Transverse colon (tissue), 3 donors: ENCODE results near the gene FBXL3.

Source experiments
- EP300 ChIP-seq: sonication (generic); formaldehyde crosslinking; IDR thresholded peaks from one replicate; pipeline ENCODE4 v1.6.1; 2017; ENCODE audit warnings: antibody characterized with exemption, low read depth
- POLR2A ChIP-seq: fragments of 450-650 bp; IDR thresholded peaks from one replicate; pipeline ENCODE4 v1.6.1; 2016; ENCODE audit warnings: antibody characterized with exemption, mild to moderate bottlenecking, moderate library complexity
- TF ChIP-seq, protein P1 (sequence below), 5 experiments: fragments of 200-600 bp in 3 of 5; fragments of 450-650 bp in 2 of 5; sonication (generic) in 3 of 5; IDR thresholded peaks; 1 replicate in 2 of 5; 2 replicates in 3 of 5; pipeline ENCODE4 v1.5.1; 2016 to 2017; ENCODE audit warnings: antibody characterized with exemption in 5 of 5, inconsistent platforms in 3 of 5, mild to moderate bottlenecking in 2 of 5, moderate library complexity in 1 of 5

- TF ChIP-seq, protein P1, sequence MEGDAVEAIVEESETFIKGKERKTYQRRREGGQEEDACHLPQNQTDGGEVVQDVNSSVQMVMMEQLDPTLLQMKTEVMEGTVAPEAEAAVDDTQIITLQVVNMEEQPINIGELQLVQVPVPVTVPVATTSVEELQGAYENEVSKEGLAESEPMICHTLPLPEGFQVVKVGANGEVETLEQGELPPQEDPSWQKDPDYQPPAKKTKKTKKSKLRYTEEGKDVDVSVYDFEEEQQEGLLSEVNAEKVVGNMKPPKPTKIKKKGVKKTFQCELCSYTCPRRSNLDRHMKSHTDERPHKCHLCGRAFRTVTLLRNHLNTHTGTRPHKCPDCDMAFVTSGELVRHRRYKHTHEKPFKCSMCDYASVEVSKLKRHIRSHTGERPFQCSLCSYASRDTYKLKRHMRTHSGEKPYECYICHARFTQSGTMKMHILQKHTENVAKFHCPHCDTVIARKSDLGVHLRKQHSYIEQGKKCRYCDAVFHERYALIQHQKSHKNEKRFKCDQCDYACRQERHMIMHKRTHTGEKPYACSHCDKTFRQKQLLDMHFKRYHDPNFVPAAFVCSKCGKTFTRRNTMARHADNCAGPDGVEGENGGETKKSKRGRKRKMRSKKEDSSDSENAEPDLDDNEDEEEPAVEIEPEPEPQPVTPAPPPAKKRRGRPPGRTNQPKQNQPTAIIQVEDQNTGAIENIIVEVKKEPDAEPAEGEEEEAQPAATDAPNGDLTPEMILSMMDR (IDR thresholded peaks at IDR 0.05) = no peak
- no peak for TF ChIP-seq POLR2A
- no peak for TF ChIP-seq EP300
Measured at GRCh38 chr13:76958841-76959432, 68.0 kb downstream of the FBXL3 start.
